Measurements from ENCODE around the gene PLGRKT.

- TF ChIP-seq, protein P1, sequence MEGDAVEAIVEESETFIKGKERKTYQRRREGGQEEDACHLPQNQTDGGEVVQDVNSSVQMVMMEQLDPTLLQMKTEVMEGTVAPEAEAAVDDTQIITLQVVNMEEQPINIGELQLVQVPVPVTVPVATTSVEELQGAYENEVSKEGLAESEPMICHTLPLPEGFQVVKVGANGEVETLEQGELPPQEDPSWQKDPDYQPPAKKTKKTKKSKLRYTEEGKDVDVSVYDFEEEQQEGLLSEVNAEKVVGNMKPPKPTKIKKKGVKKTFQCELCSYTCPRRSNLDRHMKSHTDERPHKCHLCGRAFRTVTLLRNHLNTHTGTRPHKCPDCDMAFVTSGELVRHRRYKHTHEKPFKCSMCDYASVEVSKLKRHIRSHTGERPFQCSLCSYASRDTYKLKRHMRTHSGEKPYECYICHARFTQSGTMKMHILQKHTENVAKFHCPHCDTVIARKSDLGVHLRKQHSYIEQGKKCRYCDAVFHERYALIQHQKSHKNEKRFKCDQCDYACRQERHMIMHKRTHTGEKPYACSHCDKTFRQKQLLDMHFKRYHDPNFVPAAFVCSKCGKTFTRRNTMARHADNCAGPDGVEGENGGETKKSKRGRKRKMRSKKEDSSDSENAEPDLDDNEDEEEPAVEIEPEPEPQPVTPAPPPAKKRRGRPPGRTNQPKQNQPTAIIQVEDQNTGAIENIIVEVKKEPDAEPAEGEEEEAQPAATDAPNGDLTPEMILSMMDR (IDR thresholded peaks at IDR 0.05): no peak
- no peak for TF ChIP-seq POLR2A (IDR thresholded peaks at IDR 0.05)
These were observed 14.5 kb upstream of the PLGRKT start for GRCh38 chr9:5452286-5452609.
